GM12878 (cell line): Measurements from ENCODE around the gene CWF19L2. TPM values are rescaled to one million over a fixed set of nuclear protein-coding genes. Genes with fewer than 3 reads are reported as not detected.

Experiments
- ATF2 ChIP-seq: IDR thresholded peaks from 2 replicates; pipeline ENCODE4 v1.6.1; 2012; ENCODE audit warnings: low read length, inconsistent platforms
- CEBPZ ChIP-seq: fragments of 150-350 bp; IDR thresholded peaks from 2 replicates; pipeline ENCODE4 v1.6.1; 2016; ENCODE audit warnings: low read depth, low read length
- MLLT1 ChIP-seq: fragments of 450-650 bp; IDR thresholded peaks from 2 replicates; pipeline ENCODE4 v1.6.1; 2016; ENCODE audit warnings: mild to moderate bottlenecking
- MTA2 ChIP-seq: fragments of 450-650 bp; IDR thresholded peaks from 2 replicates; pipeline ENCODE4 v1.6.1; 2016; ENCODE audit warnings: low read depth, mild to moderate bottlenecking, moderate library complexity
- RELB ChIP-seq: fragments of 450-650 bp; IDR thresholded peaks from 2 replicates; pipeline ENCODE4 v1.6.1; 2017; ENCODE audit warnings: low read depth, mild to moderate bottlenecking, moderate library complexity
- SIN3A ChIP-seq: IDR thresholded peaks from 2 replicates; pipeline ENCODE4 v1.6.1; 2012; ENCODE audit warnings: low read depth, low read length, improper control_type of control experiment
- ZBTB33 ChIP-seq: fragments of 450-650 bp; IDR thresholded peaks from 2 replicates; pipeline ENCODE4 v1.6.1; 2017; ENCODE audit warnings: mild to moderate bottlenecking
- polyA plus RNA-seq, 11 experiments: library from polyadenylated mRNA; depleted of rRNA in 4 of 11; unstranded in 6 of 11; stranded (reverse) in 5 of 11; fragments of >200 nt; fragmentation: Nextera tagmentation in 4 of 11; fragmentation: Illumina TruSeq in 1 of 11; extraction: Ambion mirVana in 4 of 11; extraction: Trizol in 1 of 11; gene quantifications; 1 replicate in 1 of 11; 2 replicates in 10 of 11; pipeline versions ENCODE4 v1.2.1 to v1.2.3, GENCODE V29; 2011 to 2016; ENCODE audit warnings: inconsistent platforms in 2 of 11, missing spikeins in 2 of 11, low read depth in 1 of 11
- total RNA-seq, 4 experiments: library from RNA; depleted of rRNA in 3 of 4; stranded (reverse); fragments of >200 nt in 3 of 4; fragmentation: Illumina TruSeq in 1 of 4; extraction: Trizol in 1 of 4; gene quantifications; 2 replicates each; pipeline versions ENCODE4 v1.2.1 to v1.2.3, GENCODE V29; 2013 to 2021

Gene CWF19L2
- total and polyA plus RNA-seq, 10 of the 15 experiments (the other 5 are each of a cell fraction or from before 2014, with no cell fraction given), result 4.5 to 18.8 (median 7.2) TPM

- TF ChIP-seq ZBTB33 (no peak), MLLT1 (no peak), ATF2 (no peak), CEBPZ (no peak), MTA2 (no peak), SIN3A (no peak), RELB (no peak)
Measured at GRCh38 chr11:107457205-107457557, 444 bp downstream of the CWF19L2 start (continued).
